ENCODE measurements around the gene LMO7.

The LMO7 gene

DNA sequence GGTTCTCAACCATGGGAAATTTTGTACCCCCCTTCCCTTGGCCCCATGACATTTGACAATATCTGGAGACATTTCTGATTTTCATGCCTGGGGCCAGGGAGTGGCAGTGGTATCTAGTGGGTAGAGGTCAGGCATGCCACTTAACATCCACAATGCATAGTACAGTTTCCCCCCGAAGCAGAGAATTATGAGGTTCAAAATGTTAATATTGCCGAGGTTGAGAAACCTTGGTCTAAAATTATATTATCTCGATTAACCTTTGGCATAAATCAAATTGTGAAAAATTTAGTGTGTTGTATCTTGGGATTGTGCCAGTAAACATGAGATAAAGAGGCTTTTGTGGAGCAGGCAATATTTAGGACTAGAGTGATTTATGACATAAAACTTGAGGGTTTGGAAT lies 147.9 kb downstream of the LMO7 start:
- Histone ChIP-seq H3K27me3 (ENCODE audit: insufficient read depth, poor library complexity, severe bottlenecking) (no peaks in the 10 kb centered on the region), H3K27ac (replicated peaks) (no peak overlapping the region), H3K4me3 (replicated peaks; ENCODE audit: insufficient read depth, low read length) (no peak overlapping the region)
- no peak for DNase-seq (ENCODE audit: low read depth in 1 of 2, low spot score in 1 of 2)
- TF ChIP-seq REST (IDR thresholded peaks at IDR 0.05; ENCODE audit: insufficient replicate concordance, low read depth) (no peak), CTCF (IDR thresholded peaks at IDR 0.05; ENCODE audit: insufficient read depth, low read length) (no peak)

DNA sequence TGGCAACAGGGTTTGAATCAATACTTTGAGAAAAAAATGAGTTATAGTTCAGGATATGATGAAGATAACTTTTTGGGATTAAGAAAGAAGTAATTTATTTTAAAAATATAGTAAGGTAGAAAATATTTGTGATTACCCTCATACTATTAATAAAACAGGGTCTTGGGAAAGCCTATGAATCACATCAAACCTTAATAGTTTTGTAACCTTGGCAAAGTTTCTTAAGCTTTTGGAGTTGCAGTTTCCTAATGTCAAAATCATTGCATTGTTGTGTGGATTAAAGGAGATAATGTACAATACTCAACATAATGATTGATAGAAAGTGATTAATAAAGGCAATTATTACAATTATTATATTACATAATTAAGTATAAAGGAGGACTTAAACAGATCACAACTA lies 149.0 kb downstream of the LMO7 start:
- no peak for DNase-seq (ENCODE audit: low read depth in 1 of 2, low spot score in 1 of 2)
- TF ChIP-seq CTCF (IDR thresholded peaks at IDR 0.05; ENCODE audit: insufficient read depth, low read length): no peak
- no peak for TF ChIP-seq GABPA (IDR thresholded peaks at IDR 0.05; ENCODE audit: low read depth)
- TF ChIP-seq REST (IDR thresholded peaks at IDR 0.05; ENCODE audit: insufficient replicate concordance, low read depth): no peak
- no peak for TF ChIP-seq SPI1 (IDR thresholded peaks at IDR 0.05; ENCODE audit: borderline replicate concordance, low read depth)
- no peak for TF ChIP-seq POLR2AphosphoS5 (IDR thresholded peaks at IDR 0.05; ENCODE audit: low read depth)
- H3K4me3 ChIP-seq (replicated peaks; ENCODE audit: insufficient read depth, low read length): no peak overlapping the region
- no peaks in the 10 kb centered on the region for H3K27me3 ChIP-seq (ENCODE audit: insufficient read depth, poor library complexity, severe bottlenecking)
- H3K27ac ChIP-seq (replicated peaks): no peak overlapping the region

GRCh38 chr13:75787249-75787928 lies 151.3 kb downstream of the LMO7 start:
- Histone ChIP-seq H3K27me3 (ENCODE audit: insufficient read depth, poor library complexity, severe bottlenecking) (no peaks in the 10 kb centered on the region), H3K4me3 (replicated peaks; ENCODE audit: insufficient read depth, low read length) (no peak overlapping the region), H3K27ac (replicated peaks) (no peak overlapping the region)
- no peak for DNase-seq (ENCODE audit: low read depth in 1 of 2, low spot score in 1 of 2)
- TF ChIP-seq REST (IDR thresholded peaks at IDR 0.05; ENCODE audit: insufficient replicate concordance, low read depth): no peak
- no peak for TF ChIP-seq SPI1 (IDR thresholded peaks at IDR 0.05; ENCODE audit: borderline replicate concordance, low read depth)
- no peak for TF ChIP-seq POLR2AphosphoS5 (IDR thresholded peaks at IDR 0.05; ENCODE audit: low read depth)
- TF ChIP-seq CTCF (IDR thresholded peaks at IDR 0.05; ENCODE audit: insufficient read depth, low read length): no peak
- TF ChIP-seq GABPA (IDR thresholded peaks at IDR 0.05; ENCODE audit: low read depth): no peak
